Hepatocyte (in vitro differentiated cells): Measurements from ENCODE around the gene DYRK1A. TPM values are rescaled to one million over a fixed set of nuclear protein-coding genes. Genes with fewer than 3 reads are reported as not detected.

ENCODE experiments used
- DNase-seq: peaks from one replicate; pipeline ENCODE4 v3.0.0-alpha.2; 2016; ENCODE audit warnings: low spot score
- H2AFZ ChIP-seq: fragments of 200-600 bp; sonication (generic); 2 replicates; pipeline ENCODE4 v1.6.0; 2016; ENCODE audit warnings: antibody characterized with exemption, mild to moderate bottlenecking
- H3K27ac ChIP-seq: fragments of 200-600 bp; sonication (generic); 2 replicates; pipeline ENCODE4 v1.5.1; 2016; ENCODE audit warnings: mild to moderate bottlenecking
- H3K27me3 ChIP-seq: fragments of 200-600 bp; sonication (generic); 2 replicates; pipeline ENCODE4 v1.6.1; 2016
- H3K36me3 ChIP-seq: fragments of 200-600 bp; sonication (generic); replicated peaks from 2 replicates; pipeline ENCODE4 v1.5.1; 2016; ENCODE audit warnings: low read depth; ENCODE audit not compliant: insufficient read depth
- H3K4me1 ChIP-seq: fragments of 200-600 bp; sonication (generic); 2 replicates; pipeline ENCODE4 v1.5.1; 2016; ENCODE audit warnings: mild to moderate bottlenecking, moderate library complexity; ENCODE audit not compliant: insufficient read depth
- H3K4me2 ChIP-seq: fragments of 200-600 bp; sonication (generic); 2 replicates; pipeline ENCODE4 v1.6.0; 2016
- H3K4me3 ChIP-seq: fragments of 200-600 bp; sonication (generic); 2 replicates; pipeline ENCODE4 v1.5.1; 2016; ENCODE audit warnings: mild to moderate bottlenecking
- H3K79me2 ChIP-seq: fragments of 200-600 bp; sonication (generic); 2 replicates; pipeline ENCODE4 v1.6.0; 2017; ENCODE audit warnings: mild to moderate bottlenecking
- H3K9me2 ChIP-seq: fragments of 200-600 bp; sonication (generic); replicated peaks from 2 replicates; pipeline ENCODE4 v1.6.0; 2017; ENCODE audit warnings: mild to moderate bottlenecking; ENCODE audit not compliant: insufficient read depth
- H3K9me3 ChIP-seq: fragments of 200-600 bp; sonication (generic); 2 replicates; pipeline ENCODE4 v1.5.1; 2016; ENCODE audit warnings: low read depth, mild to moderate bottlenecking
- H4K20me1 ChIP-seq: fragments of 200-600 bp; sonication (generic); 2 replicates; pipeline ENCODE4 v1.6.0; 2016; ENCODE audit warnings: mild to moderate bottlenecking; ENCODE audit not compliant: insufficient read depth, poor library complexity, severe bottlenecking
- CTCF ChIP-seq: fragments of 200-600 bp; sonication (generic); IDR thresholded peaks from 2 replicates; pipeline ENCODE4 v1.5.1; 2016; ENCODE audit warnings: antibody characterized with exemption, mild to moderate bottlenecking; ENCODE audit not compliant: poor library complexity
- EZH2 ChIP-seq: fragments of 200-600 bp; sonication (generic); IDR thresholded peaks from 2 replicates; pipeline ENCODE4 v1.6.1; 2016; ENCODE audit warnings: antibody characterized with exemption, mild to moderate bottlenecking, borderline replicate concordance
- EZH2phosphoT487 ChIP-seq: fragments of 200-600 bp; sonication (generic); IDR thresholded peaks from one replicate; pipeline ENCODE4 v1.6.1; 2018; ENCODE audit warnings: antibody characterized with exemption, mild to moderate bottlenecking, low read depth, moderate library complexity; ENCODE audit not compliant: unreplicated experiment, severe bottlenecking
- WGBS: methylation state at CpG from one replicate; pipeline ENCODE4 v1.1.6; 2016; ENCODE audit warnings: low lambda C conversion rate; ENCODE audit errors: missing lambda C conversion rate; 5-methylcytosine and 5-hydroxymethylcytosine counted together
- polyA plus RNA-seq: library from polyadenylated mRNA; unstranded; fragments of >200 nt; fragmentation: Nextera tagmentation; extraction: Ambion mirVana; gene quantifications from 2 replicates; pipeline ENCODE4 v1.2.1, GENCODE V29; 2016
- total RNA-seq: library from RNA; depleted of rRNA; stranded (reverse); fragments of >200 nt; gene quantifications from 2 replicates; pipeline ENCODE4 v1.2.3, GENCODE V29; 2014

DYRK1A gene
- total and polyA plus RNA-seq, 2 experiments from 2014 or later, result 4.9 to 85.2 TPM

- 67% methylated on average over 6 of the region's 6 CpGs for WGBS
- TF ChIP-seq CTCF (peak; percentile 59), EZH2 (no peak)
- H3K4me1 ChIP-seq, result peaks cover 42% of the 10 kb centered on the region
- H3K79me2 ChIP-seq, result peaks cover 99% of the 10 kb centered on the region
- H3K27me3 ChIP-seq, result no peaks in the 10 kb centered on the region
- H2AFZ ChIP-seq, result no peak overlapping the region
- H3K36me3 ChIP-seq, result no peaks in the 10 kb centered on the region
- peak; percentile 33 for DNase-seq
- no peak overlapping the region for H3K4me3 ChIP-seq
- no peaks in the 10 kb centered on the region for H3K9me2 ChIP-seq
- H3K4me2 ChIP-seq, result peak overlapping the region; percentile 32
- H3K9me3 ChIP-seq, result no peaks in the 10 kb centered on the region
- H4K20me1 ChIP-seq, result peaks cover 98% of the 10 kb centered on the region
- peak overlapping the region; percentile 6 for H3K27ac ChIP-seq
Observed at GRCh38 chr21:37463083-37463801, 96.7 kb downstream of the DYRK1A start.

GRCh38 chr21:37467082-37467481 is 100.5 kb downstream of the DYRK1A start:
- no peak overlapping the region for H3K4me3 ChIP-seq
- no peak overlapping the region for H3K4me2 ChIP-seq
- H3K9me3 ChIP-seq, result no peaks in the 10 kb centered on the region
- H3K27ac ChIP-seq, result no peak overlapping the region
- no peaks in the 10 kb centered on the region for H3K9me2 ChIP-seq
- H2AFZ ChIP-seq, result no peak overlapping the region
- TF ChIP-seq EZH2, result no peak
- no peak for TF ChIP-seq CTCF
- no peak for TF ChIP-seq EZH2phosphoT487
- H3K79me2 ChIP-seq, result peaks cover 99% of the 10 kb centered on the region
- H4K20me1 ChIP-seq, result peaks cover 92% of the 10 kb centered on the region
- no peak for DNase-seq
- WGBS, result 97% methylated on average over 3 of the region's 3 CpGs
- H3K36me3 ChIP-seq, result peaks cover 6% of the 10 kb centered on the region
- H3K4me1 ChIP-seq, result peaks cover 14% of the 10 kb centered on the region
- no peaks in the 10 kb centered on the region for H3K27me3 ChIP-seq

DNA sequence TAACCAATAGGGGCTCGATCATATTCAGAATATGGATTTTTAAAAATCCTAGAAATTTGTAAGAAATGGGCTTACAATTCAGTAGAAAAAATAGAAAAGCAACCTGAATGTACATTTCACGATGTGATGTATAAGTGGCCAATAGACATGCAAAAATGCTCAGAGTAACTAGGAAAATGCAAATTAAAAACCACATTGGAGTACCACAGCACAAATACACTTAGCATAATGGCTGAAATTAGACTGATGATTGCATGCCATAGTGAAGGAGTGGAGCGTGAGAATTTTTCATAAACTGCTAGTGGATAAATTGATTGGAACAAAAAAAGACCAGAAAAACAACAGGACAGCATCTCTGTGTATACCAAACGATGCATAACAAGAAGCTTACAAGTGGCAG is 102.3 kb downstream of the DYRK1A start:
- TF ChIP-seq CTCF (no peak), EZH2 (no peak), EZH2phosphoT487 (no peak)
- Histone ChIP-seq H3K9me3 (no peaks in the 10 kb centered on the region), H4K20me1 (peaks cover 92% of the 10 kb centered on the region), H2AFZ (no peak overlapping the region), H3K4me2 (no peak overlapping the region), H3K27me3 (no peaks in the 10 kb centered on the region), H3K4me1 (no peaks in the 10 kb centered on the region), H3K27ac (no peak overlapping the region), H3K9me2 (no peaks in the 10 kb centered on the region), H3K4me3 (no peak overlapping the region), H3K79me2 (peaks cover 100% of the 10 kb centered on the region), H3K36me3 (peaks cover 6% of the 10 kb centered on the region)
- no peak for DNase-seq
- 97% methylated on average over 4 of the region's 4 CpGs for WGBS

DNA sequence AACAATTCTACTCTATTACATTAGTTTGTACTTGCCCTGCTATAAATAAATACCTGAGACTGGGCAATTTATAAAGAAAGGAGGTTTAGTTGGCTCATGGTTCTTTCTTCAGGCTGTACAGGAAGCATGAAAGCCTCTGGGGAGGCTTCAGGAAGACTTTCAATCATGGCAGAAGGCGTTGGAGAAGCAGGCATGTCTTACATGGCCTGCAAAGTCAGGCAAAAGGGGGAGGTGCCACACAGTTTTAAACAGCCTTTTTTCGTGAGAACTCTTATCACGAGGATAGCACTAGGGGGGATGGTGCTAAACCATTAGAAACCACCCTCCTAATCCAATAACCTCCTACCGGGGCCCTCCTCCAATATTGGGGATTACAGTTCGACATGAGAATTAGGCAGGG is 102.9 kb downstream of the DYRK1A start:
- H3K4me2 ChIP-seq, result no peak overlapping the region
- H3K36me3 ChIP-seq, result peaks cover 6% of the 10 kb centered on the region
- TF ChIP-seq CTCF, result no peak
- TF ChIP-seq EZH2phosphoT487, result no peak
- no peak for TF ChIP-seq EZH2
- H3K4me3 ChIP-seq, result no peak overlapping the region
- H3K27me3 ChIP-seq, result no peaks in the 10 kb centered on the region
- H3K9me2 ChIP-seq, result no peaks in the 10 kb centered on the region
- no peaks in the 10 kb centered on the region for H3K9me3 ChIP-seq
- no peaks in the 10 kb centered on the region for H3K4me1 ChIP-seq
- 94% methylated on average over 5 of the region's 5 CpGs for WGBS
- no peak overlapping the region for H2AFZ ChIP-seq
- H3K79me2 ChIP-seq, result peaks cover 100% of the 10 kb centered on the region
- peaks cover 92% of the 10 kb centered on the region for H4K20me1 ChIP-seq
- no peak for DNase-seq
- no peak overlapping the region for H3K27ac ChIP-seq
